Sigmoid colon (tissue), 3 donors: ENCODE measurements around the gene HIRIP3.

ENCODE experiments used
- POLR2A ChIP-seq, 2 donors: fragments of 450-650 bp; IDR thresholded peaks; one replicate each; pipeline ENCODE4 v1.6.1; 2016; ENCODE audit warnings: antibody characterized with exemption in 2 of 2, mild to moderate bottlenecking in 2 of 2, moderate library complexity in 2 of 2
- TF ChIP-seq, protein P1 (sequence below), 4 experiments: fragments of 450-650 bp in 3 of 4; fragments of 200-600 bp in 1 of 4; IDR thresholded peaks; one replicate each; pipeline ENCODE4 v1.5.1; 2016 to 2019; ENCODE audit warnings: antibody characterized with exemption in 4 of 4, mild to moderate bottlenecking in 3 of 4, moderate library complexity in 2 of 4

DNA sequence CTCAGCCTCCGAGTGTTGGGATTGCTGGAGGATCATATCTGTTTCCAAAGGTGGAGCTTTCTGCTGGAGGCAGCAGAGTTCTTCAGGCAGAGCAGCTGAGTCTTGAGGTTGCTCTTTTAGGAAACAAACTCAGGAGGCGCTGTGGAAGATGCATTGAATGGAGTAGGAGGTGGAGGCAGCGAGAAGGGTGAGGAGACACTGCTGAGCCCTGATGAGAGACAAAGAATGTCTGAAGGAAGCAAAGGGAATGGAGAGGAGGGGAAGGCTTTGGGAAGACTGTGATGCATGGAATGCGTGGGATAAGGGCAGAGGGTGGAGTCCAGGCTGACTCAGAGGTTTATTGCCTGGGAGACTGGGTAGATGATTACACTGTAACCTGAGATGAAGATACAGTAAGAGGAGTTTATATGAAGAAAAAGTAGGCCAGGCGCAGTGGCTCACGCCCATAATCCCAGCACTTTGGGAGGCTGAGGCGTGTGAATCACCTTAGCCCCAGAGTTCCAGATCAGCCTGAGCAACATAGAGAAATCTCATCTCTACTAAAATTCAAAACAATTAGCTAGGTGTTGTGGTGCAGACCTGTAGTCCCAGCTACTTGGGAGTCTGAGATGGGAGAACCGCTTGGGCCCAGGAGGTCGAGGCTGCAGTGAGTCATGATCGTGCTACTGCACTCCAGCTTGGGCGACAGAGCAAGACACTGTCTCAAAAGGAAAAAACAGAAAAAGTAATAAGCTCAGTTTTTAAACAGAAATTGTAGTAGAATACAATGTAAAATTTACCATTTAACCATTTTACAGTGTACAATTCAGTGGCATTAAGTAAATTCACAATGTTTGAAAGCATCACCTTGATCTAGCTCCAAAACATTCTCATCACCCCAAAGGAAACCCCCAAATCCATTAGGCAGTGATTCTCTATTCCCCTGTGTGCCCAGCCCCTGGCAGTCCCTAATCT is 51.3 kb downstream of the HIRIP3 start:
- TF ChIP-seq, protein P1, sequence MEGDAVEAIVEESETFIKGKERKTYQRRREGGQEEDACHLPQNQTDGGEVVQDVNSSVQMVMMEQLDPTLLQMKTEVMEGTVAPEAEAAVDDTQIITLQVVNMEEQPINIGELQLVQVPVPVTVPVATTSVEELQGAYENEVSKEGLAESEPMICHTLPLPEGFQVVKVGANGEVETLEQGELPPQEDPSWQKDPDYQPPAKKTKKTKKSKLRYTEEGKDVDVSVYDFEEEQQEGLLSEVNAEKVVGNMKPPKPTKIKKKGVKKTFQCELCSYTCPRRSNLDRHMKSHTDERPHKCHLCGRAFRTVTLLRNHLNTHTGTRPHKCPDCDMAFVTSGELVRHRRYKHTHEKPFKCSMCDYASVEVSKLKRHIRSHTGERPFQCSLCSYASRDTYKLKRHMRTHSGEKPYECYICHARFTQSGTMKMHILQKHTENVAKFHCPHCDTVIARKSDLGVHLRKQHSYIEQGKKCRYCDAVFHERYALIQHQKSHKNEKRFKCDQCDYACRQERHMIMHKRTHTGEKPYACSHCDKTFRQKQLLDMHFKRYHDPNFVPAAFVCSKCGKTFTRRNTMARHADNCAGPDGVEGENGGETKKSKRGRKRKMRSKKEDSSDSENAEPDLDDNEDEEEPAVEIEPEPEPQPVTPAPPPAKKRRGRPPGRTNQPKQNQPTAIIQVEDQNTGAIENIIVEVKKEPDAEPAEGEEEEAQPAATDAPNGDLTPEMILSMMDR (IDR thresholded peaks at IDR 0.05), result no peak
- no peak for TF ChIP-seq POLR2A (IDR thresholded peaks at IDR 0.05)
